SK-N-SH treated with all-trans-retinoic acid at 6 μM for 48 hours (cell line): Measurements from ENCODE around the gene CLMN.

Experiments
- CREB5 ChIP-seq: fragments of 250-450 bp; sonication (Bioruptor Pico); IDR thresholded peaks from 2 replicates; pipeline ENCODE4 v1.5.1; 2020; ENCODE audit warnings: low read depth, mild to moderate bottlenecking, moderate library complexity
- CSDC2 ChIP-seq: fragments of 250-450 bp; sonication (Bioruptor Pico); IDR thresholded peaks from 2 replicates; pipeline ENCODE4 v1.5.0; 2020; ENCODE audit warnings: mild to moderate bottlenecking, moderate library complexity
- CSRNP3 ChIP-seq: fragments of 250-450 bp; sonication (Bioruptor Pico); IDR thresholded peaks from 2 replicates; pipeline ENCODE4 v1.5.1; 2021; ENCODE audit warnings: mild to moderate bottlenecking, moderate library complexity
- ESRRG ChIP-seq: fragments of 250-450 bp; sonication (Bioruptor Pico); IDR thresholded peaks from 2 replicates; pipeline ENCODE4 v1.6.1; 2021; ENCODE audit warnings: mild to moderate bottlenecking
- PATZ1 ChIP-seq: fragments of 250-450 bp; sonication (Bioruptor Pico); IDR thresholded peaks from 2 replicates; pipeline ENCODE4 v1.8.0; 2020; ENCODE audit warnings: mild to moderate bottlenecking, moderate library complexity, borderline replicate concordance
- POU6F1 ChIP-seq: fragments of 250-450 bp; sonication (Bioruptor Pico); IDR thresholded peaks from 2 replicates; pipeline ENCODE4 v1.8.0; 2021; ENCODE audit warnings: low read depth, mild to moderate bottlenecking, moderate library complexity, borderline replicate concordance
- RARB ChIP-seq: fragments of 250-450 bp; sonication (Bioruptor Pico); IDR thresholded peaks from 2 replicates; pipeline ENCODE4 v1.8.0; 2021; ENCODE audit warnings: mild to moderate bottlenecking, moderate library complexity
- TCF4 ChIP-seq: fragments of 250-450 bp; sonication (Bioruptor Pico); IDR thresholded peaks from 2 replicates; pipeline ENCODE4 v1.8.0; 2021; ENCODE audit warnings: mild to moderate bottlenecking, moderate library complexity, borderline replicate concordance
- TOX ChIP-seq: fragments of 250-450 bp; sonication (Bioruptor Pico); IDR thresholded peaks from 2 replicates; pipeline ENCODE4 v1.8.0; 2021; ENCODE audit warnings: mild to moderate bottlenecking, moderate library complexity, borderline replicate concordance
- ZFP30 ChIP-seq: fragments of 450-650 bp; formaldehyde crosslinking; IDR thresholded peaks from 2 replicates; pipeline ENCODE4 v1.5.0; 2022; ENCODE audit warnings: mild to moderate bottlenecking, moderate library complexity
- ZNF565 ChIP-seq: fragments of 450-650 bp; formaldehyde crosslinking; conservative IDR thresholded peaks from 2 replicates; pipeline ENCODE4 v1.5.0; 2020; ENCODE audit warnings: low read depth, mild to moderate bottlenecking, moderate library complexity
- ZNF8 ChIP-seq: fragments of 450-650 bp; formaldehyde crosslinking; IDR thresholded peaks from 2 replicates; pipeline ENCODE4 v1.5.0; 2020; ENCODE audit warnings: mild to moderate bottlenecking, moderate library complexity

- TF ChIP-seq ZNF565 (CRISPR knock-in tag) (no peak), PATZ1 (CRISPR knock-in tag) (no peak), TCF4 (no peak), TOX (CRISPR knock-in tag) (no peak), CREB5 (CRISPR knock-in tag) (no peak), ESRRG (CRISPR knock-in tag) (no peak), POU6F1 (CRISPR knock-in tag) (no peak), CSDC2 (CRISPR knock-in tag) (no peak), ZNF8 (no peak), ZFP30 (CRISPR knock-in tag) (no peak), CSRNP3 (CRISPR knock-in tag) (no peak), RARB (CRISPR knock-in tag) (no peak)
These were observed 7.3 kb upstream of the CLMN start for GRCh38 chr14:95326987-95327386.
